Fibroblast of peridontal ligament (primary cell): Measurements from ENCODE around the gene RNF44.

Source experiments
- DNase-seq: peaks from one replicate; pipeline ENCODE4 v3.0.0-alpha.2; 2010; ENCODE audit errors: extremely low read depth

The RNF44 gene

DNA sequence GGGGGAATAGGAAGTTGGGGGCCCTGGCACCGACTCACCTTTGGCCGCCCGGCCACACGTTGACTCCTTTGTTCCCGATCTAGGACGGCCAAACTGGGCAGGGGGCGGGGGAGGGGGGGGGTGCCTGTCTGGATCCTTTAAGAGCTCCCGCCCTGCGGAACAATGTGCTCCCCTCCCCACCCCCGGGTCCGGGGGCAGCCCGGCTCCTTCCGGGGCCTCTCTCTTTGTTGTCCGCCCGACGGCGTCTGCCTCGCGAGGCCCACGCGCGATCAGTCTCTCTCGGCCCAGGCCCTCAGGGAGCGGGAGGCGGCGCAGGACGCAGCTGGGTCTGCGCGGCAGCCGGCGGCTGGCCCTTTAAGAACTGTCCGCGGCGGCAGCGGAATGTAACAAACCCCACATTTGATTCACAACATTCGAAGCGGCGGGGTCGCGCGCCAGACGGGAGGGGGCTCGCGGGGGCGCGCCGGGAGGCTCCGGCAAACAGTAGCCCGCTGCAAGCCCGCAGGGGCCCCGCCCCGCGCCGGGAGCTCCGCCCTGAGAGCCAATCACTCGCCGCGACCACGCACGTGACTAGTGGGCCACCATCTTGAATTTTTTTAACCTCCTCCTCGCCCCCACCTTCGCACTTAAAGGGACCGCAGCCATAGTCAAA lies at the start of gene RNF44:
Gene RNF44 (minus strand): TSS at position 501 of the 652 bp plus-strand sequence. CDS start 4,930 bp downstream, outside the sequence.
- DNase-seq, result peak; percentile 97

DNA sequence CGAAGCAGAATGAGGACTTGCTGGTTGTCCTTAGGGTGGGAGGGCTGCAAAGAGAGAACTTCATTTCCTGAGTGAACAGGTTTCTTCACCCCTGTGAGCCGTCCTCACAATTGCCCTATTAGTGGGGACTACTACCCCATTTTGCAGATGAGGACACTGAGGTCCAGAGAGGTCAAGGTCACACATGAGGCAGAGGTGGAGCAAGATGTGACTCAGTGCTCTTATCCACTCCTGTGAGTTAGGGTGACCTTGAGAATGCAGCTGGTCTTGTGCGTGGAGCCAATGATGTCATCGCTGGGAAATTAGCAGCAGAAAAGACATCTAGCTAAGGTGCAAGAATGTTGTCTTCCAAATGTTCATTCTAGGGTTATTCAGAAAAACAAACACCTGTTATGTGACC lies 45.9 kb upstream of the RNF44 start:
- no peak for DNase-seq

DNA sequence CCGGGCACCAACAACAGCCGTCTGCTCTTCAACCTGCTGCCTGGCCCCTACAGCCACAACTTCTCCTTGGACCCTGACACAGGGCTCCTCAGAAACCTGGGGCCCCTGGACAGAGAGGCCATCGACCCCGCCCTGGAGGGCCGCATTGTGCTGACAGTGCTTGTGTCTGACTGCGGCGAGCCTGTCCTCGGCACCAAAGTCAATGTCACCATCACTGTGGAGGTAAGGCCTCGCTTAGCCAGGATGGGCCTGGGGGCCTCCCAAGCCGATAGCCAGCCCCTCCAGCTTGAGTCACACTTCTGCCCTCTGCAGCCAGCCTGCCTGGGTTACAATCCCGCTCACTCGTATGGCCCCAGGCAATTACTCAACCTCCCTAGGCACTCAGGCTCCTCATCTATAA lies 44.2 kb upstream of the RNF44 start:
- DNase-seq, result no peak

- no peak for DNase-seq
Measured at GRCh38 chr5:176579323-176579722, 42.1 kb upstream of the RNF44 start.

DNA sequence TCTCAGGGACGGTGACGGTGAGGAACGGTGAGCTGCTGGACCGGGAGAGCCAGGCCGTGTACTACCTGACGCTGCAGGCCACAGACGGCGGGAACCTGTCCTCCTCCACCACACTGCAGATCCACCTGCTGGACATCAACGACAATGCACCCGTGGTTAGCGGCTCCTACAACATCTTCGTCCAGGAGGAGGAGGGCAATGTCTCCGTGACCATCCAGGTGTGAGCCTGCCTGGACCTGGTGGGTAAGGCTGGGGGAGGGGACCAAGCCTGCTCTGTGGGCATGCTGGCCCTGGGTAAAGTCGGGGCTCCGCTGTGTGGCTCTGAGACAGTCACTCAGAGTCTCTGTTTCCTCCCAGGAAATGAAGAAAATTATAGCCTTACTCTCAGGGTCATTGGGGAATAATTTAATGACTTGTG lies 41.2 kb upstream of the RNF44 start:
- DNase-seq, result no peak

DNA sequence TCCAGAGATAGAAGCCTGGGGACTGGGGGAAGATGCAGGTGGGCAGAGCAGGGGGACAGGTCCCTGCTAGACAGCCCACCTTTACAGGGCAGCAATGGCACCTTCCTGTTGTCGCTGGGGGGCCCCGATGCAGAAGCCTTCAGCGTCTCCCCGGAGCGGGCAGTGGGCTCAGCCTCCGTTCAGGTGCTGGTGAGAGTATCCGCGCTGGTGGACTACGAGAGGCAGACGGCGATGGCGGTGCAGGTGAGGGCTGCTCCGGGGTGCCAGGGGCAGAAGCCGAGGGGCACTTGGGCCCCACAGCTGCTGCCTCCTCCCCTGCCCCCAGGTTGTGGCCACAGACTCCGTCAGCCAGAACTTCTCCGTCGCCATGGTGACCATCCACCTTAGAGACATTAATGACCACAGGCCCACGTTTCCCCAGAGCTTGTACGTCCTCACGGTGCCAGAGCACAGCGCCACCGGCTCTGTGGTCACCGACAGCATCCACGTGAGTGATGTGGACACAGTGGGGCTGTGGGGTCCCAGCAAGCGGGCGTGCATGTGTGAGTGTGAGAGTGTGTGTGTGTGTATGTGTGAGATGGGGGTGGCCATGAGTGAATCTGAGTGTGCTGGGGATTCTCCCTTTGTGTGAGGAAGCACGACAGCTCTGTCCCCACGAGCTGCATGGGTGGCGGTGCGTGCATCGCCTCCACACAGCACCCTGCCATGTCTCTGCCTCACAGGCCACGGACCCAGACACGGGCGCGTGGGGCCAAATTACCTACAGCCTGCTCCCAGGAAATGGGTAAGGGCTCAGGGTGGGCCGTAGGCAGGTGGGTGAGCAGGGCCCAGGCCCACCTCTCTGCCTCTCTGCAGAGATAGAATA lies 40.3 kb upstream of the RNF44 start:
- DNase-seq, result no peak

GRCh38 chr5:176575488-176576422 lies 38.6 kb upstream of the RNF44 start:
- no peak for DNase-seq

GRCh38 chr5:176575066-176575465 lies 37.9 kb upstream of the RNF44 start:
- no peak for DNase-seq

DNA sequence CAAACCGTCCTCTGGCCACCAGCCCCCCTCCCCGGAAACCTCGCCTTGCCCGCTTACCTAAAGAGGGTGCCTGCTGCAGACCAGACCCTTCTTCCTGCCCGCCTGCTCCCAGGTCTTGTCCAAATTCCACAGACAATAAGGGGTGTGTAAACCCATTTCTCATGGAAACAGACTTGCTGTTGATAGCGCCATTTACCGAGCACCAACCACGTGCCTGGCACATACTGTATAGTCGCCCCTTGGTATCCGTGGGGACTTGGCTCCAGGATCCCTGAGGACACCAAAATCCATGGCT lies 37.0 kb upstream of the RNF44 start:
- DNase-seq, result no peak

- peak; percentile 41 for DNase-seq
Measured at GRCh38 chr5:176573564-176574296, 36.5 kb upstream of the RNF44 start.

DNA sequence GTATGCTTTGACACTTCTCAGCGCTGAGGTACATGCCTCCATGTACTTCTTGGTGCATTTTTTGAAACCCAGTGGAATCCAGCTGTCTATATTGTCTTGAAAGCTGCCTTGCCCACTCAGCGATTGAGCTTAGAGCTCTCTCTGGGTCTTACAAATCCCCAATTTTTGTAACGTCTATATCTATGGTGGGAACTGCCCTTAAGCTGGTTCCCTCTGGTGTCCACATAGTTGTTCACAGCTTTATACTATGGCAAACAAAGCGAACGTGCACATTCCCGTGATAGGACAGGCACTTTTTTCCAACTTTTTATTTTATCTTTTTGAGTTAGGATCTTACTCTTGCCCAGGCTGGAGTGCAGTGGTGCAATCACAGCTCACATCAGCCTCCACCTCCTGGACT lies 32.8 kb upstream of the RNF44 start:
- DNase-seq, result peak; percentile 64

DNA sequence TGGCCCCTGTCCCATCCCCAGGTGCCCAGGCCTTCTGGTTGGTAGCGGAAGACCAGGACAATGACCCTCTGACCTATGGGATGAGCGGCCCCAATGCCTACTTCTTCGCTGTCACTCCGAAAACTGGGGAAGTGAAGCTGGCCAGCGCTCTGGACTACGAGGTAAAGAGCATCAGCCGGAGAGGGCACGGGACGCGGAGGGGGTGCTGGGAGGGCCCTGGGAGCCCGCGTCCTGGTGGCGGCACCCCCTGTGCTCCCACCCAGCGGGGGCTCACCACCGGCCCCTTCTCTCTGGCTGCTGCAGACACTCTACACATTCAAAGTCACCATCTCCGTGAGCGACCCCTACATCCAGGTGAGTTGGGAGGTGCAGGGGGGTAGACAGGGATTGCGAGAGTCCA lies 31.5 kb upstream of the RNF44 start:
- no peak for DNase-seq

- no peak for DNase-seq
Measured at GRCh38 chr5:176565760-176566288, 28.6 kb upstream of the RNF44 start.

- no peak for DNase-seq
Measured at GRCh38 chr5:176564002-176564401, 26.8 kb upstream of the RNF44 start.

DNA sequence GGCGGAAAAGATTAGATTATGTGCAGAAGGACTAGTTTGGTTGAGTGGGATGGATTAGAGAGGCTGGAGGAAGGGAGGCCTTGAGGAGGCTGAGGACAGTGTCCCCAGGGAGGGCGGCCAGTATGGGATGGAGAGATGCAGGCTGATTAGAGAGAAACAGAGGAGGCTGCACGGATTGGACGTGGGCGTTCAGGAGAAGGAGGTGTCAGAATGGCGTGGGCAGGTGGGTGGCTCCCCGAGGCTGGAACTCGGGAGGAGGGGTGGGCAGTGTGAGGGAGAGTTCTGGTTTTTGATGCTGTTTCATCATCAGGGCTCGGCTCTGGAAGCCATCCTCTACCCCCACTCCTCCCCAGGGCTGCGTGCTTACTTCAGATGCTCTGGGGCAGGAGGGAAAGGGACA lies 25.0 kb upstream of the RNF44 start:
- no peak for DNase-seq

GRCh38 chr5:176561259-176561658 lies 24.1 kb upstream of the RNF44 start:
- no peak for DNase-seq

- no peak for DNase-seq
Measured at GRCh38 chr5:176560364-176560763, 23.2 kb upstream of the RNF44 start.

GRCh38 chr5:176559683-176560082 lies 22.5 kb upstream of the RNF44 start:
- no peak for DNase-seq

- DNase-seq, result no peak
Measured at GRCh38 chr5:176557846-176558245, 20.6 kb upstream of the RNF44 start.

DNA sequence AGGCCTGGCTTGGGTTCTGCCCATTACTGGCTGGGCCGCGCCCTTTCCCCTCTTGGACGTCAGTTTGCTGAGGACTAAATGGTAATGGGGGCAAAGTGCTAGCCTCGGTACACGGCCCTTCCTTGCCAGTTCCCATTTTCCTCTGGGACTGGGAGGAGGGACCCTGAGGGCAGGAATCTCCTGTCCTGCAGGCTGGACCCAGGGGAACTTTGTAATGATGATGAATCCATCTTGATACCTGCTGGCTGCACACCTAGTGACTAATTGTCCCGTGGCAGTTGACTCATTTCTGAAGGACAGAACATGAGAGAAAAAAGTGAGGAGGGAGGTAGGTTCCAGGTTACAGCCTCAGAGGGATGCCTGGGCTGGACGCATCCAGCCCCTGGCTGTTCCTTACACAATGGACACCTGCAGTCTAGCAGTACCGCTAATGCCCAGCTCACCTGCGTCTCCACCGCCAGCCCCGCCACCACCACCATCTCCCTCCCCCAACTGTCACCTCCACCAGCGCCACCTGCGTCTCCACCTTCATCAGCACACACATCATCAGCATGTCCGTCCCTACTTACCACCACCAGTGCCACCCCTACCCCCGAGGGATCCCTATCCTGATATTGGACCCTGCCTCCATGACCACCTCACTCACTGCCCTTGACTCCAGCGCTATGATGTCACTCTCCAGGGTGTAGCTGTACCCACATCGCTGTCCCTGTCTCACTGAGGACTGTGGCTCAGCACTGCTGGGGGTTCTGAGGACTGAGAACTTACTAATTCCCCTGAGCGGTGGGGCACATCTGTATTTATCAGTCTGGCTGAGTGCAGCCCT lies 16.3 kb upstream of the RNF44 start:
- no peak for DNase-seq
